Keratinocyte (primary cell): ENCODE results near the gene INKA2. TPM values are rescaled to one million over a fixed set of nuclear protein-coding genes. Genes with fewer than 3 reads are reported as not detected.

Source experiments
- DNase-seq: peaks from one replicate; pipeline ENCODE4 v3.0.0-alpha.2; 2011; ENCODE audit warnings: low read depth, missing footprints, low spot score
- FAIRE-seq: peaks from 2 replicates; lab custom pipeline; 2011; peaks lifted over from hg19 to GRCh38; lab: Jason Lieb, UNC
- H2AFZ ChIP-seq: 2 replicates; pipeline ENCODE4 v1.6.0; 2012; ENCODE audit warnings: low read length, control low read depth, inconsistent platforms; ENCODE audit not compliant: control insufficient read depth
- H3K27ac ChIP-seq: 2 replicates; pipeline ENCODE4 v1.5.1; 2011; ENCODE audit warnings: low read length; ENCODE audit not compliant: control insufficient read depth, insufficient read depth
- H3K27me3 ChIP-seq: 3 replicates; pipeline ENCODE4 v1.6.0; 2011; ENCODE audit warnings: low read length; ENCODE audit not compliant: control insufficient read depth, insufficient read depth; ENCODE audit errors: extremely low read depth
- H3K36me3 ChIP-seq, 2 experiments: 2 replicates in 1 of 2; 3 replicates in 1 of 2; pipeline ENCODE4 v1.5.1; 2011; ENCODE audit warnings: low read length in 2 of 2, mild to moderate bottlenecking in 1 of 2; ENCODE audit not compliant: control insufficient read depth in 2 of 2, insufficient read depth in 2 of 2; ENCODE audit errors: extremely low read depth in 1 of 2
- H3K4me1 ChIP-seq: 3 replicates; pipeline ENCODE4 v1.5.1; 2011; ENCODE audit warnings: low read length; ENCODE audit not compliant: control insufficient read depth, insufficient read depth; ENCODE audit errors: extremely low read depth
- H3K4me2 ChIP-seq: 3 replicates; pipeline ENCODE4 v1.6.0; 2011; ENCODE audit warnings: low read depth, low read length; ENCODE audit not compliant: control insufficient read depth, insufficient read depth; ENCODE audit errors: extremely low read depth
- H3K4me3 ChIP-seq, 3 experiments: fragments of 200-600 bp in 1 of 3; sonication (generic) in 1 of 3; 2 replicates in 2 of 3; 3 replicates in 1 of 3; pipeline ENCODE4 v1.5.1; 2011 to 2016; ENCODE audit warnings: low read length in 3 of 3, mild to moderate bottlenecking in 3 of 3, control low read depth in 2 of 3, inconsistent platforms in 1 of 3, low read depth in 1 of 3, mixed read lengths in 1 of 3, mixed run types in 1 of 3, moderate library complexity in 1 of 3; ENCODE audit not compliant: control insufficient read depth in 2 of 3, insufficient read depth in 2 of 3; ENCODE audit errors: extremely low read depth in 1 of 3
- H3K79me2 ChIP-seq: 2 replicates; pipeline ENCODE4 v1.6.0; 2012; ENCODE audit warnings: low read length; ENCODE audit not compliant: control insufficient read depth, insufficient read depth
- H3K9ac ChIP-seq: 3 replicates; pipeline ENCODE4 v1.6.0; 2011; ENCODE audit warnings: low read length; ENCODE audit not compliant: control insufficient read depth, insufficient read depth; ENCODE audit errors: extremely low read depth
- H3K9me1 ChIP-seq: 3 replicates; pipeline ENCODE4 v1.6.0; 2011; ENCODE audit warnings: low read length; ENCODE audit not compliant: control insufficient read depth, insufficient read depth; ENCODE audit errors: extremely low read depth
- H3K9me3 ChIP-seq: 2 replicates; pipeline ENCODE4 v1.5.1; 2012; ENCODE audit warnings: low read depth, low read length; ENCODE audit not compliant: control insufficient read depth
- H4K20me1 ChIP-seq: 3 replicates; pipeline ENCODE4 v1.6.0; 2011; ENCODE audit warnings: low read length; ENCODE audit not compliant: control insufficient read depth, insufficient read depth; ENCODE audit errors: extremely low read depth
- CTCF ChIP-seq, 3 experiments: IDR thresholded peaks in 1 of 3; conservative IDR thresholded peaks in 1 of 3; optimal IDR thresholded peaks in 1 of 3; 2 replicates in 2 of 3; 3 replicates in 1 of 3; pipeline versions ENCODE3 to v1.5.1; 2011; ENCODE audit warnings: low read length in 3 of 3, mild to moderate bottlenecking in 3 of 3, moderate library complexity in 2 of 3, control low read depth in 1 of 3, inconsistent platforms in 1 of 3; ENCODE audit not compliant: insufficient read depth in 2 of 3; ENCODE audit errors: extremely low read depth in 1 of 3
- EZH2 ChIP-seq: IDR thresholded peaks from one replicate; pipeline ENCODE4 v1.6.1; 2012; ENCODE audit warnings: inconsistent platforms, mild to moderate bottlenecking, low read length, moderate library complexity
- dilution Hi-C: fragments of 300-500 bp; cut with MboI; formaldehyde crosslinking; loops from one replicate; pipeline ENCODE4 v1.7.0; 2020; ENCODE audit warnings: low sequenced_read_pairs; ENCODE audit not compliant: extremely low pct_ligation_motif_present
- polyA plus RNA-seq, 5 experiments: library from polyadenylated mRNA; depleted of rRNA in 3 of 5; stranded (reverse) in 3 of 5; stranded (forward) in 1 of 5; unstranded in 1 of 5; fragments of >200 nt; gene quantifications; 1 replicate in 1 of 5; 2 replicates in 3 of 5; 3 replicates in 1 of 5; pipeline versions ENCODE4 v1.2.1 to v1.2.3, GENCODE V29; 2011 to 2012; ENCODE audit warnings: missing spikeins in 2 of 5, low read depth in 1 of 5, low replicate concordance in 1 of 5

The INKA2 gene
- polyA plus RNA-seq, 1 donor (not counting 4 experiments of a cell fraction or from before 2014, with no cell fraction given), result 2.7 TPM

GRCh38 chr1:111731956-111732355 lies 7.2 kb downstream of the INKA2 start:
- Histone ChIP-seq H3K4me2 (no peak overlapping the region), H3K9me1 (no peaks in the 10 kb centered on the region), H3K4me3 (no peak overlapping the region), H3K9ac (no peak overlapping the region), H3K27me3 (no peaks in the 10 kb centered on the region), H3K27ac (no peak overlapping the region), H3K4me1 (peaks cover 12% of the 10 kb centered on the region), H2AFZ (no peak overlapping the region), H3K79me2 (no peaks in the 10 kb centered on the region), H4K20me1 (no peaks in the 10 kb centered on the region), H3K9me3 (no peaks in the 10 kb centered on the region), H3K36me3 (peaks cover 0 to 2% of the 10 kb centered on the region in 2 experiments)
- dilution Hi-C loops, result no loop called here
- DNase-seq (no peak), FAIRE-seq (no peak)
- no peak for TF ChIP-seq EZH2
- TF ChIP-seq CTCF (optimal IDR thresholded peaks at IDR 0.05 in 1 of 3, IDR thresholded peaks at IDR 0.05 in 1 of 3, conservative IDR thresholded peaks at IDR 0.05 in 1 of 3; ENCODE audit: extremely low read depth in 1 of 3, insufficient read depth in 2 of 3, low read length in 3 of 3), result no peak

GRCh38 chr1:111730706-111731105 lies 8.5 kb downstream of the INKA2 start:
- FAIRE-seq (no peak), DNase-seq (no peak)
- Histone ChIP-seq H3K9ac (no peak overlapping the region), H4K20me1 (no peaks in the 10 kb centered on the region), H3K9me1 (no peaks in the 10 kb centered on the region), H3K27me3 (no peaks in the 10 kb centered on the region), H3K27ac (no peak overlapping the region), H3K36me3 (peaks cover 0 to 2% of the 10 kb centered on the region in 2 experiments), H2AFZ (no peak overlapping the region), H3K9me3 (no peaks in the 10 kb centered on the region), H3K79me2 (no peaks in the 10 kb centered on the region), H3K4me1 (peaks cover 12% of the 10 kb centered on the region), H3K4me2 (no peak overlapping the region), H3K4me3 (no peak overlapping the region)
- TF ChIP-seq CTCF (optimal IDR thresholded peaks at IDR 0.05 in 1 of 3, IDR thresholded peaks at IDR 0.05 in 1 of 3, conservative IDR thresholded peaks at IDR 0.05 in 1 of 3; ENCODE audit: extremely low read depth in 1 of 3, insufficient read depth in 2 of 3, low read length in 3 of 3) (no peak), EZH2 (no peak)
- dilution Hi-C loops, result no loop called here
